ENCODE data around the gene WWP2. TPM values are rescaled to one million over a fixed set of nuclear protein-coding genes. Genes with fewer than 3 reads are reported as not detected.
"Not testable (repeated sequence)": the region's sequence is repeated elsewhere in the genome, so short reads cannot be mapped to it uniquely, and the experiment has no call there.

The WWP2 gene
- total RNA-seq, 4 donors from 2014 or later, result 26.9 to 50.9 (median 43.9) TPM

GRCh38 chr16:69804297-69804696, 42.2 kb downstream of the WWP2 start:
- intact Hi-C loops (cut with DNase I; ENCODE audit: low total_unique reads), result loop anchor here (10.0 kb wide), 1 partner anchor 131 kb away; no protein-coding TSS in a partner anchor
- DNase-seq (ENCODE audit: low spot score in 2 of 2), result no peak
- TF ChIP-seq POLR2A (IDR thresholded peaks at IDR 0.05) (no peak), CTCF (IDR thresholded peaks at IDR 0.05) (no peak)
- 53 to 58% methylated on average over 1 of the region's 1 CpG for WGBS, 2 donors
- H3K4me3 ChIP-seq (ENCODE audit: low read depth, poor library complexity, severe bottlenecking), result no peak overlapping the region

- H3K4me3 ChIP-seq (ENCODE audit: low read depth, poor library complexity, severe bottlenecking); DNase-seq (ENCODE audit: low spot score in 2 of 2): not testable (repeated sequence)
- intact Hi-C loops (cut with DNase I; ENCODE audit: low total_unique reads), result loop anchor here (10.0 kb wide), 1 partner anchor 128 kb away; no protein-coding TSS in a partner anchor
Measured at GRCh38 chr16:69806776-69807175, 44.6 kb downstream of the WWP2 start.

- TF ChIP-seq POLR2A (IDR thresholded peaks at IDR 0.05) (no peak), CTCF (IDR thresholded peaks at IDR 0.05) (no peak)
- intact Hi-C loops (cut with DNase I; ENCODE audit: low total_unique reads), result no loop called here
- 98 to 100% methylated on average over 2 of the region's 2 CpGs for WGBS, 2 donors
- no peak overlapping the region for H3K4me3 ChIP-seq (ENCODE audit: low read depth, poor library complexity, severe bottlenecking)
- DNase-seq (ENCODE audit: low spot score in 2 of 2), result no peak
Measured at GRCh38 chr16:69812688-69813014, 50.5 kb downstream of the WWP2 start.

DNA sequence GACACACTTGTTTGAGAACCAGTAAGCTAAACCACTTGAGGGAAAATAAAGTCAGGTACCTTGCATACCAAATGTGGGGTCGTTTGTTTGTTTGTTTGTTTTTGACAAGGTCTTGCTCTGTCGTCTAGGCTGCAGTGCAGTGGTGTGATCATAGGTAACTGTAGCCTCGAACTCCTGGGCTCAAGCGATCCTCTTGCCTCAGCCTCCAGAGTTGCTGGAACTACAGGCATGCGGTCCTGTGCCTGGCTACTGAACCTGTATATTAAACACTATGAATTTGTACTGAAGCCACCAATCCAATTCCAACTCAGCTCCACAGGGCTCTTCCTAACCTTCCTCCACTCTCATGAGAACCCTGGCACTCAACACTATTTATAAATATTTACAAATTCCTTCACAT, 51.9 kb downstream of the WWP2 start:
- intact Hi-C loops (cut with DNase I; ENCODE audit: low total_unique reads), result no loop called here
- H3K4me3 ChIP-seq (ENCODE audit: low read depth, poor library complexity, severe bottlenecking), result no peak overlapping the region
- no peak for DNase-seq (ENCODE audit: low spot score in 2 of 2)
- 92 to 93% methylated on average over 5 of the region's 5 CpGs for WGBS, 2 donors
- TF ChIP-seq CTCF (IDR thresholded peaks at IDR 0.05) (no peak), POLR2A (IDR thresholded peaks at IDR 0.05) (no peak)

DNA sequence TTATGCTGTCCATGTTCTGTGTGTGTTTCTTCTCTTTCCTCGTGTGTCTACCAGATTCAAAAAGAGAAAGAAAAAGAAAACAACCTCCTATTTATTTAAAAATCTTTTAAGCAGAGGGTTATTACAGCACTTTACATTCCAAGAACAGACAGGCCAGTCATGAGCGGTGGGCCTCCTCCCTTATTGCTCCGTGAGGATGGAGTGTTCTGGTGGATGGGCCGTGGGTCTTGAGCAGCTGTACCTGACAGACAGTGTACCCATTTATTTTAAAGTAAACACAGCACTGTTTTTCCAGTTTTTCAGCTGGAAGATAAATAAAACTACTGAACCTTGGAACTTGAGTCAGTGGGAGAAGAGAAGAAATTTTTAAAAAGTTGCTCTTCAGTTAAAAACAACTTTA, 52.4 kb downstream of the WWP2 start:
- intact Hi-C loops (cut with DNase I; ENCODE audit: low total_unique reads), result no loop called here
- H3K4me3 ChIP-seq (ENCODE audit: low read depth, poor library complexity, severe bottlenecking), result no peak overlapping the region
- WGBS, 2 donors, result 90 to 94% methylated on average over 4 of the region's 4 CpGs
- TF ChIP-seq POLR2A (IDR thresholded peaks at IDR 0.05) (no peak), CTCF (IDR thresholded peaks at IDR 0.05) (no peak)
- no peak for DNase-seq (ENCODE audit: low spot score in 2 of 2)

DNA sequence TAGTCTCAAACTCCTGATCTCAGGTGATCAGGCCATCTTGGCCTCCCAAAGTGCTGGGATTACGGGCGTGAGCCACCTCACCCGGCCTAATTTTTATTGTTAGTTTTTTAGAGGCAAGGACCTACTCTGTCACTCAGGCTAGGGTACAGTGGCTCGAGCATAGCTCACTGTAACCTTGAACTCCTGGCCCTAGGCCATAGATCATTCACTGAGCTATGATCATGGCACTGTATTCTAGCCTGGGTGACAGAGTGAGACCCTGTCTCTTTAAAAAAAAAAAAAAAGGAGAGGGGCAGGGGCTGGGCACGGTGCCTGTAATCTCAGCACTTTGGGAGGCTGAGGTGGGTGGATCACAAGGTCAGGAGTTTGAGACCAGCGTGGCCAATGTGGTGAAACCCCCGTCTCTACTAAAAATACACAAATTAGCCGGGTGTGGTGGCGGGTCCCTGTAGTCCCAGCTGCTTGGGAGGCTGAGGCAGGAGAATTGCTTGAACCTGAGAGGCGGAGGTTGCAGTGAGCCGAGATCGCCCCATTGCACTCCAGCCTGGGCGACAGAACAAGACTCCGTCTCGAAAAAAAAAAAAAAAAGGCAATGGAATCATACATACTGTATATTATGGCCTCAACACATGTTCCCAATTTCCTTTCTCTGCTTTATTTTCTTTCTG, 53.2 kb downstream of the WWP2 start:
- DNase-seq (ENCODE audit: low spot score in 2 of 2); H3K4me3 ChIP-seq (ENCODE audit: low read depth, poor library complexity, severe bottlenecking); intact Hi-C loops (cut with DNase I; ENCODE audit: low total_unique reads): not testable (repeated sequence)
- 91 to 94% methylated on average over 15 of the region's 15 CpGs for WGBS, 2 donors

DNA sequence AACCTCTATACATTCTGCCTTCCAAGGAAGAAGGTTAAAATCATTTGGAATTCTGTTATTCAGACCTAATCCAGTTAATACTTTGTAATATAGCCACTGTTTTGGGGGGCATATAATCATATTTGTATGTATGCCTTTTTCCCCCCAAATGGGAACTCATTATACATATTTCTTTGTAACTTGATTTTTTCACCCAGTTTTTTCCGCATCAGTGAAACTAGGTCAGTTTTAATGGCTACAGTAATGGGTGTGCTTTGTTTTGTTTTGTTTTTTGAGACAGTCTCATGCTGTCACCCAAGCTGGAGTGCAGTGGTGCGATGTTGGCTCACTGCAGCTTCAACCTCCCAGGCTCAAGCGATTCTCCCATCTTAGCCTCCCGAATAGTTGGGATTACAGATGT, 54.9 kb downstream of the WWP2 start:
- no peak for DNase-seq (ENCODE audit: low spot score in 2 of 2)
- intact Hi-C loops (cut with DNase I; ENCODE audit: low total_unique reads), result no loop called here
- WGBS, 2 donors, result 91 to 93% methylated on average over 4 of the region's 4 CpGs
- H3K4me3 ChIP-seq (ENCODE audit: low read depth, poor library complexity, severe bottlenecking), result no peak overlapping the region
- TF ChIP-seq CTCF (IDR thresholded peaks at IDR 0.05) (no peak), POLR2A (IDR thresholded peaks at IDR 0.05) (no peak)
